CD14-positive monocyte (primary cell): ENCODE measurements around the gene TMA7. TPM values are rescaled to one million over a fixed set of nuclear protein-coding genes. Genes with fewer than 3 reads are reported as not detected.
A peak's percentile ranks its signal among the peaks of the same experiment; 100 is the strongest.

Source experiments
- DNase-seq, 3 donors: peaks; one replicate each; pipeline ENCODE4 v3.0.0-alpha.2; 2011 to 2022
- H2AFZ ChIP-seq: 2 replicates; pipeline ENCODE4 v1.6.0; 2012; ENCODE audit warnings: mild to moderate bottlenecking, low read depth, low read length, inconsistent platforms; ENCODE audit not compliant: insufficient read depth, poor library complexity, severe bottlenecking
- H3K27ac ChIP-seq, 2 donors: 1 replicate in 1 of 2; 2 replicates in 1 of 2; pipeline ENCODE4 v1.5.1; 2012 to 2013; ENCODE audit warnings: low read length in 2 of 2, control low read depth in 1 of 2, inconsistent platforms in 1 of 2, low read depth in 1 of 2, mild to moderate bottlenecking in 1 of 2
- H3K27me3 ChIP-seq, 2 donors: one replicate each; pipeline versions ENCODE4 v1.6.0 to v1.6.1; 2011 to 2013; ENCODE audit warnings: low read length in 2 of 2; ENCODE audit not compliant: control insufficient read depth in 2 of 2, insufficient read depth in 2 of 2
- H3K36me3 ChIP-seq, 2 donors: replicated peaks in 1 of 2; 1 replicate in 1 of 2; 2 replicates in 1 of 2; pipeline versions ENCODE4 v1.5.1 to v1.6.1; 2012 to 2013; ENCODE audit warnings: low read length in 2 of 2, control low read depth in 1 of 2, inconsistent platforms in 1 of 2, mild to moderate bottlenecking in 1 of 2; ENCODE audit not compliant: insufficient read depth in 2 of 2, control insufficient read depth in 1 of 2
- H3K4me1 ChIP-seq, 2 donors: 1 replicate in 1 of 2; 2 replicates in 1 of 2; pipeline versions ENCODE4 v1.5.1 to v1.6.1; 2012 to 2013; ENCODE audit warnings: low read length in 2 of 2, control low read depth in 1 of 2, inconsistent platforms in 1 of 2, mild to moderate bottlenecking in 1 of 2, moderate library complexity in 1 of 2; ENCODE audit not compliant: insufficient read depth in 2 of 2, control insufficient read depth in 1 of 2
- H3K4me2 ChIP-seq: replicated peaks from 2 replicates; pipeline ENCODE3; 2012; ENCODE audit warnings: low read length, moderate library complexity, mild to moderate bottlenecking; ENCODE audit not compliant: poor library complexity, severe bottlenecking; ENCODE audit errors: extremely low read depth
- H3K4me3 ChIP-seq, 3 experiments: fragments of 200-600 bp in 1 of 3; sonication (generic) in 1 of 3; replicated peaks in 1 of 3; 1 replicate in 2 of 3; 2 replicates in 1 of 3; pipeline ENCODE4 v1.5.1; 2011 to 2013; ENCODE audit warnings: low read length in 3 of 3, mild to moderate bottlenecking in 3 of 3, control low read depth in 2 of 3, low read depth in 2 of 3, inconsistent platforms in 1 of 3, moderate library complexity in 1 of 3
- H3K79me2 ChIP-seq: 2 replicates; pipeline ENCODE4 v1.6.0; 2012; ENCODE audit warnings: mild to moderate bottlenecking, control low read depth, inconsistent platforms, low read length, moderate library complexity; ENCODE audit not compliant: insufficient read depth
- H3K9ac ChIP-seq: 2 replicates; pipeline ENCODE4 v1.6.0; 2017; ENCODE audit warnings: low read length, mild to moderate bottlenecking; ENCODE audit not compliant: insufficient read depth, poor library complexity, severe bottlenecking
- H3K9me3 ChIP-seq, 2 donors: replicated peaks in 1 of 2; 1 replicate in 1 of 2; 2 replicates in 1 of 2; pipeline versions ENCODE4 v1.5.1 to v1.6.1; 2012 to 2013; ENCODE audit warnings: low read length in 2 of 2, control low read depth in 1 of 2; ENCODE audit not compliant: control insufficient read depth in 1 of 2, insufficient read depth in 1 of 2
- H4K20me1 ChIP-seq: 2 replicates; pipeline ENCODE4 v1.6.0; 2012; ENCODE audit warnings: mild to moderate bottlenecking, low read length, control low read depth, moderate library complexity; ENCODE audit not compliant: insufficient read depth
- H3K27ac Mint-ChIP-seq, 7 donors: one replicate each; pipeline ENCODE4 v1.8.0; 2020; ENCODE audit warnings: mild to moderate bottlenecking in 7 of 7, mixed read lengths in 7 of 7, moderate library complexity in 6 of 7, inconsistent platforms in 2 of 7
- H3K27me3 Mint-ChIP-seq, 3 donors: one replicate each; pipeline ENCODE4 v1.8.0; 2021 to 2022; ENCODE audit warnings: low read depth in 3 of 3, mild to moderate bottlenecking in 3 of 3, mixed read lengths in 3 of 3, moderate library complexity in 3 of 3, inconsistent platforms in 1 of 3
- H3K36me3 Mint-ChIP-seq, 2 donors: one replicate each; pipeline ENCODE4 v1.8.0; 2020; ENCODE audit warnings: mixed read lengths in 2 of 2, inconsistent platforms in 1 of 2, mild to moderate bottlenecking in 1 of 2
- H3K4me1 Mint-ChIP-seq: one replicate; pipeline ENCODE4 v1.8.0; 2020; ENCODE audit warnings: mild to moderate bottlenecking, mixed read lengths
- H3K4me3 Mint-ChIP-seq, 2 donors: one replicate each; pipeline ENCODE4 v1.8.0; 2020; ENCODE audit warnings: mild to moderate bottlenecking in 2 of 2, mixed read lengths in 2 of 2, moderate library complexity in 1 of 2
- H3K9me3 Mint-ChIP-seq, 7 donors: one replicate each; pipeline ENCODE4 v1.8.0; 2020 to 2022; ENCODE audit warnings: mixed read lengths in 7 of 7, mild to moderate bottlenecking in 6 of 7, moderate library complexity in 6 of 7, inconsistent platforms in 2 of 7
- CTCF ChIP-seq: fragments of 200-600 bp; IDR thresholded peaks from one replicate; pipeline ENCODE4 v1.8.0; 2022; ENCODE audit warnings: antibody characterized with exemption, mild to moderate bottlenecking
- WGBS: methylation state at CpG from one replicate; pipeline ENCODE4 v1.1.5; 2013; ENCODE audit warnings: missing lambda C conversion rate; ENCODE audit not compliant: insufficient coverage; 5-methylcytosine and 5-hydroxymethylcytosine counted together
- intact Hi-C, 2 donors: fragments of 100-400 bp; cut with micrococcal nuclease; formaldehyde crosslinking; loops; one replicate each; pipeline versions ENCODE4 v1.15.0 to v1.15.1; 2023
- polyA plus RNA-seq, 3 donors: library from polyadenylated mRNA; depleted of rRNA in 1 of 3; unstranded in 2 of 3; stranded (reverse) in 1 of 3; fragments of 300-500 nt in 2 of 3; fragments of >200 nt in 1 of 3; fragmentation: Illumina TruSeq in 2 of 3; gene quantifications; 1 replicate in 2 of 3; 2 replicates in 1 of 3; pipeline ENCODE4 v1.2.3, GENCODE V29; 2012 to 2021

TMA7 gene
- polyA plus RNA-seq, 3 donors: 301 to 559 (median 478) TPM

- Mint-ChIP-seq H3K27ac (peak overlapping the region; percentile 87 to 100 (median 100)), H3K36me3 (peaks cover 27 to 50% of the 10 kb centered on the region in 2 donors), H3K4me1 (peaks cover 59% of the 10 kb centered on the region), H3K27me3 (peaks cover 0 to 2% (median 0%) of the 10 kb centered on the region in 3 donors), H3K9me3 (no peaks in the 10 kb centered on the region), H3K4me3 (peak overlapping the region in 1 of 2 donors; percentile 67)
- H3K9ac ChIP-seq: peak overlapping the region; percentile 19
- H3K27ac ChIP-seq: peak overlapping the region; percentile 97 to 100
- H3K4me2 ChIP-seq: peak overlapping the region; percentile 97
- peaks cover 11% of the 10 kb centered on the region for H4K20me1 ChIP-seq
- intact Hi-C loops: loop anchor here (5.0 to 10.0 kb wide), 3 partner anchors 79 to 216 kb away; partner anchors contain the start of genes SLC26A6 (in 2 of the 2) and NCKIPSD (in 1 of the 2)
- no peak overlapping the region for H2AFZ ChIP-seq
- WGBS: 87% methylated on average over 5 of the region's 8 CpGs
- H3K4me3 ChIP-seq: peak overlapping the region in 1 of 3 experiments; percentile 91
- TF ChIP-seq CTCF: no peak
- H3K9me3 ChIP-seq: no peaks in the 10 kb centered on the region
- H3K27me3 ChIP-seq: no peaks in the 10 kb centered on the region
- DNase-seq: no peak
- H3K36me3 ChIP-seq: peaks cover 36 to 44% of the 10 kb centered on the region in 2 donors
- H3K4me1 ChIP-seq: peaks cover 69 to 77% of the 10 kb centered on the region in 2 donors
- H3K79me2 ChIP-seq: peaks cover 71% of the 10 kb centered on the region
Observed at GRCh38 chr3:48468329-48468731, 28.3 kb downstream of the TMA7 start.

- TF ChIP-seq CTCF: no peak
- peak overlapping the region; percentile 34 to 66 for H3K4me3 Mint-ChIP-seq
- no peak for DNase-seq
- no peak overlapping the region for H2AFZ ChIP-seq
- peaks cover 0 to 2% (median 0%) of the 10 kb centered on the region in 3 donors for H3K27me3 Mint-ChIP-seq
- H3K4me1 Mint-ChIP-seq: peaks cover 63% of the 10 kb centered on the region
- peaks cover 11% of the 10 kb centered on the region for H4K20me1 ChIP-seq
- intact Hi-C loops: loop anchor here (5.0 to 10.0 kb wide), 3 partner anchors 78 to 216 kb away; partner anchors contain the start of genes SLC26A6 (in 2 of the 2) and NCKIPSD (in 1 of the 2)
- H3K27me3 ChIP-seq: no peaks in the 10 kb centered on the region
- 91% methylated on average over 17 of the region's 29 CpGs for WGBS
- H3K79me2 ChIP-seq: peaks cover 74% of the 10 kb centered on the region
- no peaks in the 10 kb centered on the region for H3K9me3 ChIP-seq
- H3K27ac Mint-ChIP-seq: peak overlapping the region; percentile 73 to 100 (median 100)
- no peaks in the 10 kb centered on the region for H3K9me3 Mint-ChIP-seq
- H3K27ac ChIP-seq: peak overlapping the region; percentile 52 to 100
- H3K4me1 ChIP-seq: peaks cover 74 to 81% of the 10 kb centered on the region in 2 donors
- peaks cover 27 to 45% of the 10 kb centered on the region in 2 donors for H3K36me3 Mint-ChIP-seq
- no peak overlapping the region for H3K9ac ChIP-seq
- no peak overlapping the region for H3K4me3 ChIP-seq
- peaks cover 34 to 38% of the 10 kb centered on the region in 2 donors for H3K36me3 ChIP-seq
- H3K4me2 ChIP-seq: peak overlapping the region; percentile 3
Observed at GRCh38 chr3:48469046-48469915, 29.2 kb downstream of the TMA7 start.
